Colonic mucosa (tissue), 4 donors: ENCODE data around the gene TRIM56. TPM values are rescaled to one million over a fixed set of nuclear protein-coding genes. Genes with fewer than 3 reads are reported as not detected.
A peak's percentile ranks its signal among the peaks of the same experiment; 100 is the strongest.

Experiments used
- DNase-seq: peaks from one replicate; pipeline ENCODE4 v3.0.0-alpha.2; 2020
- H3K27ac ChIP-seq: fragments of 200-600 bp; one replicate; pipeline ENCODE4 v1.8.0; 2021
- H3K27me3 ChIP-seq: fragments of 200-600 bp; one replicate; pipeline ENCODE4 v1.8.0; 2021
- H3K36me3 ChIP-seq: fragments of 200-600 bp; one replicate; pipeline ENCODE4 v1.8.0; 2021
- H3K4me1 ChIP-seq: fragments of 200-600 bp; one replicate; pipeline ENCODE4 v1.8.0; 2021; ENCODE audit warnings: mild to moderate bottlenecking
- H3K4me3 ChIP-seq: fragments of 200-600 bp; one replicate; pipeline ENCODE4 v1.8.0; 2021
- H3K9ac ChIP-seq, 2 donors: one replicate each; pipeline ENCODE4 v1.7.0; 2013; ENCODE audit warnings: control low read depth in 2 of 2, low read depth in 2 of 2, low read length in 2 of 2
- H3K9me3 ChIP-seq: fragments of 200-600 bp; one replicate; pipeline ENCODE4 v1.8.0; 2021
- intact Hi-C: fragments of 100-400 bp; cut with DNase I; formaldehyde crosslinking; loops from one replicate; pipeline ENCODE4 v1.14.1; 2022
- total RNA-seq, 2 donors: library from RNA; stranded (reverse); fragmentation: NEBNext Ultra II Directional in 1 of 2; extraction: Animal tissue kit (Norgen Biotek cat#: 25700) in 1 of 2; gene quantifications; one replicate each; pipeline ENCODE4 v1.2.1, GENCODE V29; 2021
- TF ChIP-seq, protein P1 (sequence below): fragments of 200-600 bp; IDR thresholded peaks from one replicate; pipeline ENCODE4 v1.8.0; 2022; ENCODE audit warnings: antibody characterized with exemption, mild to moderate bottlenecking
- donor health status: healthy.
- donor health status: DM: no; HTN: no; CAD: no.
- donor health status: DM: no; HTN: no; CAD: no.

TRIM56 gene
- total RNA-seq, 2 donors from 2014 or later: 33.7 to 47.9 TPM

DNA sequence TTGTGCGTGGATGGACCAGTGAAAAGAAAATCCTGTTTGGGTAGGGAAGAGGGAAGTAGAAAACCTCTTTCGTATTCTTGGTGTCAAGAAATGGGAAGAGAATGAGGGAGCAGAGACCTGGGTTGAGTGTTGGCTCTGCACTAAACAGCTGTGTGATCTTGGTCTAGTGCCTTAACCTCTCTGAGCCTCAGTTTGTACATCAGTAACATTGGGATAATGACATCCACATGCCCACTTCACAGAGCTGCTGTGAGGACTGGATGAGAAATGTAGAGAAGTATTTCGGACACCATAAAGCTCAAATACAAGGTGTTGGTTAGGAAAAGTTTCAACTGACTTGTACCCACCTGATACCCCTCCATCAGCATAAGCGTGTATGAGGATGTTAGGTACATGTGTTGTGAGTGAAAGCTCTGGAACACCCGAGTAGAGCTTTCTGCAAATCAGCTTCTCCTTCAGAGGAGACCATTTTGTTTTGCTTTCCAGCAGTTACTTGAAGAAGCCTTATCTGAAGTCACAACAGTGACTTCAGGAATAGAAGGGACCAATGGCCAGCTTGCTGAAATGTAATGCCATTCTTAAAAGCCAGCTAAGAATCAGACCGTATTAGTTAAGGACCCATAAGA, 11.2 kb downstream of the TRIM56 start:
- no peaks in the 10 kb centered on the region for H3K4me1 ChIP-seq
- TF ChIP-seq, protein P1, sequence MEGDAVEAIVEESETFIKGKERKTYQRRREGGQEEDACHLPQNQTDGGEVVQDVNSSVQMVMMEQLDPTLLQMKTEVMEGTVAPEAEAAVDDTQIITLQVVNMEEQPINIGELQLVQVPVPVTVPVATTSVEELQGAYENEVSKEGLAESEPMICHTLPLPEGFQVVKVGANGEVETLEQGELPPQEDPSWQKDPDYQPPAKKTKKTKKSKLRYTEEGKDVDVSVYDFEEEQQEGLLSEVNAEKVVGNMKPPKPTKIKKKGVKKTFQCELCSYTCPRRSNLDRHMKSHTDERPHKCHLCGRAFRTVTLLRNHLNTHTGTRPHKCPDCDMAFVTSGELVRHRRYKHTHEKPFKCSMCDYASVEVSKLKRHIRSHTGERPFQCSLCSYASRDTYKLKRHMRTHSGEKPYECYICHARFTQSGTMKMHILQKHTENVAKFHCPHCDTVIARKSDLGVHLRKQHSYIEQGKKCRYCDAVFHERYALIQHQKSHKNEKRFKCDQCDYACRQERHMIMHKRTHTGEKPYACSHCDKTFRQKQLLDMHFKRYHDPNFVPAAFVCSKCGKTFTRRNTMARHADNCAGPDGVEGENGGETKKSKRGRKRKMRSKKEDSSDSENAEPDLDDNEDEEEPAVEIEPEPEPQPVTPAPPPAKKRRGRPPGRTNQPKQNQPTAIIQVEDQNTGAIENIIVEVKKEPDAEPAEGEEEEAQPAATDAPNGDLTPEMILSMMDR: no peak
- H3K27me3 ChIP-seq: no peaks in the 10 kb centered on the region
- H3K27ac ChIP-seq: no peak overlapping the region
- no peak overlapping the region for H3K4me3 ChIP-seq
- no peak for DNase-seq
- no peaks in the 10 kb centered on the region for H3K36me3 ChIP-seq
- intact Hi-C loops: no loop called here
- H3K9me3 ChIP-seq: no peaks in the 10 kb centered on the region
- H3K9ac ChIP-seq: no peak overlapping the region

DNA sequence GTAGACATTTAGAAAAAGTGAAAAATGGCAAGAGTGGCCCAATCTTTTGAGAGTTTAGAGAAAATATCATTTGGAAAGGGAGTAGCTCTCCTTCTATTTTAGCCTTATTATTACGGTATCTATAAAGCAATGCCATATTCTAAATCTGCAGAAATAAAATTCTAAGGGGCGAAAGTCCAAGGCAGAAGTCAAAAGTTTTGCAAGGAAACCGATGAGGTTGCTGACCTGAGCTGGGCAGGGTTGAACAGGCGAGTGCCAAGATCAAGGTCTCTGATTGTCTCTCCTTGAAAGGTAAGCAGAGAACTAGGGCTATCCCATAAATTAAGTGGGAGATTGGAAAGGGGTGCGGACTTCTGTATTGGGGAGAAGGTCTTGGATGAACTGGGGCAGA, 11.7 kb downstream of the TRIM56 start:
- intact Hi-C loops: no loop called here
- Histone ChIP-seq H3K27me3 (no peaks in the 10 kb centered on the region), H3K4me3 (no peak overlapping the region), H3K9me3 (no peaks in the 10 kb centered on the region), H3K36me3 (no peaks in the 10 kb centered on the region), H3K27ac (no peak overlapping the region), H3K9ac (no peak overlapping the region), H3K4me1 (no peaks in the 10 kb centered on the region)
- no peak for DNase-seq
- TF ChIP-seq, protein P1: no peak

DNA sequence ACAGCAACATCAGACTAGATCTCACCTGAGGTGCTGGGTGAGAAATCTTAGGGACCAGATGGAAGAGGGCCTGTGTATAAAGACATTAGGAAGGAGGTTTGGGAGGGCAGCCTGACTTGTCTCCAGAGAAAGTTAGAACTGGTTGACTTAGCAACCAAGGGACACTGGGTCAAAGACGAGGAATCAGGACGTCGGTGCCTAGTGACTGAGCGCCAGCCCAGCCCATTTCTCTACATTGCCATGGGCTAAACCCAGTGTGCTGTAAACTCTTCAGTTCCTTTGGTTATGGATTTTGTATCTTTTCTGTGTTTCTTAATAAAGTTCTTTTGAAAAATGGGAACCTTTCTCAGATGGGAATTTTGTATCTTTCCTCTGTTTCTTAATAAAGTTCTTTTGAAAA, 12.3 kb downstream of the TRIM56 start:
- Histone ChIP-seq H3K9ac (no peak overlapping the region), H3K36me3 (no peaks in the 10 kb centered on the region), H3K9me3 (no peaks in the 10 kb centered on the region), H3K27me3 (no peaks in the 10 kb centered on the region), H3K27ac (no peak overlapping the region), H3K4me3 (no peak overlapping the region), H3K4me1 (no peaks in the 10 kb centered on the region)
- intact Hi-C loops: no loop called here
- TF ChIP-seq, protein P1: no peak
- no peak for DNase-seq

DNA sequence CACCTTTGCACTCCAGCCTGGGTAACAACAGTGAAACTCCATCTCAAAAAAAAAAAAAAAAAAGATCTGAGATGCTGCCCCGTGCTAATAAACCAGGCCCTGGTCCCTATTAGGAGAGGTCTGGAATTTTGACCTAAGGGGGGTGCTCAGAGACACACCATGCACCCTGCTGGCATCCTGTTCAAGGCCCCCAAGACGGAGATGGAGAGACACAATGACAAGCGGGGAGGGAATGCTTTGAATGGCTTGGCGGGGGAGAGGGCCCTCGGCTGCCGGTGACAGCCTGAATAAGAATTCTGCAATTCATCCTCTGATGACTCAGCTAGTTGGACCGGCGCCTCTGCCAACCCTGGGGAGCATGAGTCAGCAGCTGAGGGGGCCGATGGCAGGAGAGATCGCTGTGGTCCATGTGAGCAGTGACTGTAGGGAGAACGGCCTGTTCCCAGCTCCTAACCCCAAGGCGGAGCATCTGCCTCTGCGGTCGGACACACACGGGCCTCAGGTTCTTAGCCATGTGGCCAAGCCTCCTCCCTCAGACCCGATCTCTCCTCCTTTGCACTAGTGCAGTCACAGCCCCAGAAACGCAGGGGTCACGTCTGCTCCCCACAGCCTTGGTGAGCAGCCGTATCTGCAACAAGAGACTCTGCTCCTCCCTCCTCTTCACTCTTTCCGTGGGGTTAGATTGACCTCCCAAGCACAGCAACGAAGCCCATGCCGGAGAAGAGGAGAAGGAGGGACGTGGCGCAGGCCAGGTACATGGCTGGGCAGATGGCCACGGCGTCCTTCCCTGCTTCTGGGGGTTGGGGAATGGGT, 14.9 kb downstream of the TRIM56 start:
- Histone ChIP-seq H3K27me3 (no peaks in the 10 kb centered on the region), H3K4me1 (no peaks in the 10 kb centered on the region), H3K4me3 (no peak overlapping the region), H3K27ac (no peak overlapping the region), H3K36me3 (no peaks in the 10 kb centered on the region), H3K9me3 (no peaks in the 10 kb centered on the region), H3K9ac (no peak overlapping the region)
- intact Hi-C loops: no loop called here
- TF ChIP-seq, protein P1: no peak
- peak; percentile 81 for DNase-seq

DNA sequence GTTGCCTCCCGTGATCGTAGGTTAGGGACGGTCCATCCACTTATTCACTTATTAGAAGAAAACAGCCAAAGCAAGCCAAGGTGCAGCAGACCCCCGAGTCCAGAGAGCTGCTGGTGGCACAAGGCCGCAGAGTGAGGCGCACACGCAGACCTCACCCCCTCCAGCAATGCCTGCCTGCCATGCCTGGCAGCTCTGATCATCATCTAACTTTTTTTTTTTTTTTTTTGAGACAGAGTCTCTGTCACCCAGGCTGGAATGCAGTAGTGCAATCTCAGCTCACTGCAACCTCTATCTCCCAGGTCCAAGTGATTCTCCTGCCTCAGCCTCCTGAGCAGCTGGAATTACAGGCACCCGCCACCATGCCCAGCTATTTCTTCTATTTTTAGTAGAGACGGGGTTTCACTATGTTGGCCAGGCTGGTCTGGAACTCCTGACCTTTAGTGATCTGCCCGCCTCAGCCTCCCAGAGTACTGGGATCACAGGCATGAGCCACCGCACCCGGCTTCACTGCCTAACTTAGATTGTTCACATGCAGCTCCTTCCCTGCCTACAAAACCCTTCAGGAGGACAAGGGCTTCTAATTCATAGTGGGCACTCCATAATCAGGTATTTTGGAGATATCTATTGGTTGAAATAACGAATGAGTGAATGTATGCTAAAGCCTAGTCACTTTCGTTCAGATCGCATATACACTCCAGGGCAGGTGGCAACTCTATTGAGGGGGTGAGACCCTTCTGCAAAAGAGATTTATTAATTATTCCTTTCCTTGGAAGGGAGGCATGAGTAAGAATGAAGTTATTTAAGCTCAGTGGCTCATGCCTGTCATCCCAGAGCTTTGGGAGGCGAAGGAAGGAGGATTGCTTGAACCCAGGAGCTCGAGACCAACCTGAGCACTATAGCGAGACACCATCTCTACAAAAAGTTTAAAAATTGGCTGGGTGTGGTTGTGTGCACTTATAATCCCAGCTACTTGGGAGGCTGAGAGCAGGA, 15.9 kb downstream of the TRIM56 start:
- H3K4me3 ChIP-seq: no peak overlapping the region

More for the DNA sequence above, 15.9 kb downstream of the TRIM56 start:
- Histone ChIP-seq H3K27ac (no peak overlapping the region), H3K9ac (no peak overlapping the region), H3K4me1 (no peaks in the 10 kb centered on the region), H3K9me3 (no peaks in the 10 kb centered on the region), H3K36me3 (no peaks in the 10 kb centered on the region), H3K27me3 (no peaks in the 10 kb centered on the region)
- no peak for DNase-seq
- intact Hi-C loops: no loop called here
- TF ChIP-seq, protein P1: no peak
